Inflammatory macrophage treated with lipopolysaccharide for 1 hour (primary cell): ENCODE measurements around the gene CNFN.
"Not testable (repeated sequence)": the region's sequence is repeated elsewhere in the genome, so short reads cannot be mapped to it uniquely, and the experiment has no call there.

Experiments
- DNase-seq, 2 donors: peaks; one replicate each; pipeline ENCODE4 v3.0.0-alpha.2; 2020 to 2022

CNFN gene

DNA sequence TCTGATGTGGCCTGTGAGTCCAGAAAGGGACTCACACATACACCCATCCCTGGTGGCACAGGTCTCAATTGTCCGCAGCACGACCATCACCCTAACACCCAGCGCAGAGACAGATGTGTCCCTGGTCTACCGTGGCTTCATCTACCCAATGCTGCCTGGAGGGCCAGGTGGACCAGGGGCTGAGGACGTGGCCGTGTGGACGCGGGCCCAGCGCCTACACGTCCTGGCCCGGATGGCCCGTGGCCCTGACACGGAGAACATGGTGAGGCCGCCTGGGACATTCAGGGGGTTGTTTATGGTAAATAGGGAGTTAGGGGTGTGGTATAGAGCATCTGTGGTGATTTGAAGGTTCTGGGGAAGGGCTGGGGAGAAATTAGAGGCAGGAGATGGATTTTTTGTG is 41.9 kb downstream of the CNFN start:
- no peak for DNase-seq

DNA sequence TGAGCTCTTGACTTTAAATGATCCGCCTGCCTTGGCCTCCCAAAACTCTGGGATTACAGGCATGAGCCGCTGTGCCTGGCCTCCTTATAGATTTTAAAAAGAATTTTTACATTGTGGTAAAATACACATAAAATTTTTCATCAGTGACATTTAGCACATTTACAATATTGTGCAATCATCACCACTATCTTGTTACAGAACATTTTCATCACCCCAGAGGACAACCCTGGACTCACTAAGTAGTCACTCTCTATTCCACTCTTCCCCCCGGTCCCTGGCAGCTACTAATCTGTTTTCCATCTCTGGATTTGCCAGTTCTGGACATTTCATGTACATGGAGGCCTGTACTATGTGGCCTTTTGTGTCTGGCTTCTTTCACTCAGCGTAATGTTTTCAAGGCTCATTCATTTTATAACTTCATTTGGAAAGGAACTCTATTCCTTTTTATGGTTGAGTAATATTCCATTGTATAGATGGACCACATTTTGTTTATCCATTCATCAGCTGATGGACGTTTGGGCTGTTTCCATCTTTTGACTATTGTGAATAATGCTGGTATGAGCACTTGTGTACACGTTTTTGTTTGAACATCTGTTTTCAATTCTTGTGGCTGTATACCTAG is 44.8 kb downstream of the CNFN start:
- no peak for DNase-seq

DNA sequence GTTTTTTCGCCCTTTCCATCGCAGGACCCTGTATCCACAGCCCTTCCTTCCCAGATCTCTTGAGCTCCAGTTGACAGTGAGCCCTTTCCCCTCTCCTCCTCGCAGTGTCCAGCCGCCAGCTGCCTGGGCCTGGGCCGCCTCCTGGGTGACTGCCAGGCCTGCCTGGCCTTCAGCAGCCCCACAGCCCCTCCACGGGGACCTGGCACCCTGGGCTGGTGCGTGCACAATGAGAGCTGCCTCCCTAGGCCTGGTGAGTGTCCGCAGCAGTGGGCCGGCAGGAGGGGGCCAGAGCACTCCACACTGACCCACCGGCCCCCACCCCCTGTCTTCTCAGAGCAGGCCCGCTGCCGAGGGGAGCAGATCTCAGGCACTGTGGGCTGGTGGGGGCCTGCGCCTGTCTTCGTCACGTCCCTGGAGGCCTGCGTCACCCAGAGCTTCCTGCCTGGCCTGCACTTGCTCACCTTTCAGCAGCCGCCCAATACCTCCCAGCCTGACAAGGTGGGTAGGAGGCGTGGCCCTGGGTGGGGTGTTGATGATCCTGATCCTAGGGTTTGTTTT is 45.7 kb downstream of the CNFN start:
- DNase-seq: no peak

DNA sequence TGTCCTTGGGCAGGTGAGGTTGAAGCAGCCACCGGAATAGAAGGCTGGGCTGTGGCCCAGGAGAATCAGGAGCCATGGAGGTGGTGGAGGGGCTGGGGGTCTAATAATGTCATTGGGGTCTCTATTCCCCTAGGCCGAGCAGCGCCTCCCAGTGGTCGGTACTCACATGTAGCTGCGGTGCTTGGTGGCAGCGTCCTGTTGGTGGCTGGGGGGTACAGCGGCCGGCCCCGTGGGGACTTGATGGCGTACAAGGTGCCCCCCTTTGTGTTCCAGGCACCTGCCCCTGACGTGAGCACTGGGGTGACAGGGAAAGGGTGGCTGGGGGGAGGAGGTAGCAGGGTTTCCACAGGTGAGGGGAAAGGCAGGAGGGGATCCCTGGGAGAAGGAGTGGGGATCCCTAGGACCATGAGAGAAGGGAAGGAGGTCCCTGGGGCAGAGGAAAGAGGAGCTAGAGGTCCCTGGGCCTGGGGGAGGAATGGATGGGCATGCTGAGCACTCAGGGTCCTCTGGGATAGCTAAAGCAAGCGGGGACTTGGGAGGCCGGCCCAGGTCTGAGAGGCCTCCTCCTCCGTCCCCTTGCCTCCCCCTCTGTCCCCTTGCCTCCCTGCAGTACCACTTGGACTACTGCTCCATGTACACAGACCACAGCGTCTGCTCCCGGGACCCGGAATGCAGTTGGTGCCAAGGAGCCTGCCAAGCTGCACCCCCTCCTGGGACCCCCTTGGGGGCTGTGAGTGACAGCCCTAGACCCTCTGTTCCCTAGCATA is 46.6 kb downstream of the CNFN start:
- DNase-seq: no peak

GRCh38 chr19:42339922-42340321 is 50.2 kb downstream of the CNFN start:
- DNase-seq: not testable (repeated sequence)

GRCh38 chr19:42339126-42339860 is 50.8 kb downstream of the CNFN start:
- not testable (repeated sequence) for DNase-seq
